HEK293 (cell line): Measurements from ENCODE around the gene RTBDN.

Source experiments
- HIC1 ChIP-seq: fragments of 450-650 bp; formaldehyde crosslinking; IDR thresholded peaks from 2 replicates; pipeline ENCODE4 v1.5.1; 2016; ENCODE audit warnings: missing biosample characterization, missing genetic modification characterization
- HOXA7 ChIP-seq: sonication (generic); formaldehyde crosslinking; IDR thresholded peaks from 2 replicates; pipeline ENCODE4 v1.8.1; 2022; ENCODE audit warnings: missing genetic modification reagents, borderline replicate concordance
- KLF16 ChIP-seq: fragments of 450-650 bp; formaldehyde crosslinking; IDR thresholded peaks from 2 replicates; pipeline ENCODE4 v1.5.1; 2017; ENCODE audit warnings: missing biosample characterization, missing genetic modification characterization
- KLF9 ChIP-seq: fragments of 450-650 bp; formaldehyde crosslinking; IDR thresholded peaks from 2 replicates; pipeline ENCODE4 v1.5.1; 2016; ENCODE audit warnings: missing biosample characterization, missing genetic modification characterization, low read depth
- OVOL3 ChIP-seq: fragments of 450-650 bp; formaldehyde crosslinking; IDR thresholded peaks from 2 replicates; pipeline ENCODE4 v1.5.1; 2016; ENCODE audit warnings: missing biosample characterization, missing genetic modification characterization
- PRDM6 ChIP-seq: fragments of 450-650 bp; formaldehyde crosslinking; IDR thresholded peaks from 2 replicates; pipeline ENCODE4 v1.5.1; 2017; ENCODE audit warnings: missing biosample characterization, missing genetic modification characterization
- RBAK ChIP-seq: fragments of 450-650 bp; formaldehyde crosslinking; IDR thresholded peaks from 2 replicates; pipeline ENCODE4 v1.5.1; 2016; ENCODE audit warnings: missing biosample characterization, missing genetic modification characterization
- SP7 ChIP-seq: fragments of 450-650 bp; formaldehyde crosslinking; IDR thresholded peaks from 2 replicates; pipeline ENCODE4 v1.5.1; 2016; ENCODE audit warnings: missing biosample characterization, missing genetic modification characterization
- ZBTB7A ChIP-seq: fragments of 450-650 bp; formaldehyde crosslinking; IDR thresholded peaks from 2 replicates; pipeline ENCODE4 v1.5.1; 2016; ENCODE audit warnings: low read depth, missing biosample characterization, missing genetic modification characterization
- ZEB2 ChIP-seq: fragments of 450-650 bp; formaldehyde crosslinking; IDR thresholded peaks from 2 replicates; pipeline ENCODE4 v1.5.1; 2016; ENCODE audit warnings: missing biosample characterization, missing genetic modification characterization
- ZIC2 ChIP-seq: fragments of 450-650 bp; formaldehyde crosslinking; IDR thresholded peaks from 2 replicates; pipeline ENCODE4 v1.5.1; 2016; ENCODE audit warnings: missing biosample characterization, missing genetic modification characterization
- ZNF121 ChIP-seq: fragments of 450-650 bp; formaldehyde crosslinking; IDR thresholded peaks from 2 replicates; pipeline ENCODE4 v1.5.1; 2016; ENCODE audit warnings: missing biosample characterization, missing genetic modification characterization
- ZNF132 ChIP-seq: fragments of 450-650 bp; formaldehyde crosslinking; IDR thresholded peaks from 2 replicates; pipeline ENCODE4 v1.5.1; 2017; ENCODE audit warnings: missing biosample characterization, missing genetic modification characterization, borderline replicate concordance
- ZNF138 ChIP-seq: fragments of 450-650 bp; formaldehyde crosslinking; IDR thresholded peaks from 2 replicates; pipeline ENCODE4 v1.5.1; 2016; ENCODE audit warnings: missing biosample characterization, missing genetic modification characterization, borderline replicate concordance
- ZNF19 ChIP-seq: fragments of 450-650 bp; formaldehyde crosslinking; IDR thresholded peaks from 2 replicates; pipeline ENCODE4; 2016; ENCODE audit warnings: missing biosample characterization, missing genetic modification characterization, low read depth
- ZNF24 ChIP-seq: fragments of 450-650 bp; formaldehyde crosslinking; IDR thresholded peaks from 2 replicates; pipeline ENCODE4 v1.5.1; 2016; ENCODE audit warnings: missing biosample characterization, missing genetic modification characterization
- ZNF37A ChIP-seq: fragments of 450-650 bp; IDR thresholded peaks from 2 replicates; pipeline ENCODE4 v1.5.1; 2018; ENCODE audit warnings: missing biosample characterization, missing genetic modification characterization
- ZNF391 ChIP-seq: fragments of 450-650 bp; formaldehyde crosslinking; IDR thresholded peaks from 2 replicates; pipeline ENCODE4 v1.5.1; 2016; ENCODE audit warnings: low read depth, missing biosample characterization, missing genetic modification characterization, borderline replicate concordance
- ZNF416 ChIP-seq: fragments of 450-650 bp; formaldehyde crosslinking; IDR thresholded peaks from 2 replicates; pipeline ENCODE4 v1.5.1; 2016; ENCODE audit warnings: missing biosample characterization, missing genetic modification characterization
- ZNF426 ChIP-seq: fragments of 450-650 bp; formaldehyde crosslinking; IDR thresholded peaks from 2 replicates; pipeline ENCODE4 v1.5.1; 2017; ENCODE audit warnings: missing biosample characterization, missing genetic modification characterization, mild to moderate bottlenecking, inconsistent platforms, moderate library complexity
- ZNF530 ChIP-seq: fragments of 450-650 bp; formaldehyde crosslinking; IDR thresholded peaks from 2 replicates; pipeline ENCODE4 v1.5.1; 2016; ENCODE audit warnings: low read depth, missing biosample characterization, missing genetic modification characterization
- ZNF560 ChIP-seq: fragments of 450-650 bp; formaldehyde crosslinking; IDR thresholded peaks from 2 replicates; pipeline ENCODE4 v1.5.1; 2017; ENCODE audit warnings: missing biosample characterization, missing genetic modification characterization, borderline replicate concordance
- ZNF610 ChIP-seq: fragments of 450-650 bp; formaldehyde crosslinking; IDR thresholded peaks from 2 replicates; pipeline ENCODE4 v1.5.1; 2016; ENCODE audit warnings: missing biosample characterization, missing genetic modification characterization, borderline replicate concordance
- ZNF621 ChIP-seq: fragments of 450-650 bp; formaldehyde crosslinking; IDR thresholded peaks from 2 replicates; pipeline ENCODE4 v1.5.1; 2017; ENCODE audit warnings: missing biosample characterization, missing genetic modification characterization
- ZNF629 ChIP-seq: fragments of 450-650 bp; formaldehyde crosslinking; IDR thresholded peaks from 2 replicates; pipeline ENCODE4 v1.5.1; 2017; ENCODE audit warnings: missing biosample characterization, missing genetic modification characterization
- ZNF658 ChIP-seq: fragments of 450-650 bp; formaldehyde crosslinking; IDR thresholded peaks from 2 replicates; pipeline ENCODE4; 2016; ENCODE audit warnings: missing biosample characterization, missing genetic modification characterization
- ZNF704 ChIP-seq: fragments of 450-650 bp; formaldehyde crosslinking; IDR thresholded peaks from 2 replicates; pipeline ENCODE4 v1.5.1; 2016; ENCODE audit warnings: missing biosample characterization, missing genetic modification characterization
- ZNF707 ChIP-seq: fragments of 450-650 bp; formaldehyde crosslinking; IDR thresholded peaks from 2 replicates; pipeline ENCODE4 v1.5.1; 2016; ENCODE audit warnings: missing biosample characterization, missing genetic modification characterization
- TF ChIP-seq, protein P1 (sequence below): fragments of 450-650 bp; formaldehyde crosslinking; IDR thresholded peaks from 2 replicates; pipeline ENCODE4 v1.5.1; 2017; ENCODE audit warnings: missing biosample characterization, mild to moderate bottlenecking, missing genetic modification characterization, moderate library complexity
- TF ChIP-seq, protein P2 (sequence below): fragments of 450-650 bp; formaldehyde crosslinking; IDR thresholded peaks from 2 replicates; pipeline ENCODE4 v1.5.1; 2016; ENCODE audit warnings: missing biosample characterization, missing genetic modification characterization
- TF ChIP-seq, protein P3 (sequence below): fragments of 450-650 bp; formaldehyde crosslinking; IDR thresholded peaks from 2 replicates; pipeline ENCODE4 v1.5.1; 2017; ENCODE audit warnings: missing biosample characterization, missing genetic modification characterization
- TF ChIP-seq, protein P4 (sequence below): fragments of 450-650 bp; formaldehyde crosslinking; IDR thresholded peaks from 2 replicates; pipeline ENCODE4 v1.5.1; 2016; ENCODE audit warnings: missing biosample characterization, missing genetic modification characterization

The RTBDN gene

DNA sequence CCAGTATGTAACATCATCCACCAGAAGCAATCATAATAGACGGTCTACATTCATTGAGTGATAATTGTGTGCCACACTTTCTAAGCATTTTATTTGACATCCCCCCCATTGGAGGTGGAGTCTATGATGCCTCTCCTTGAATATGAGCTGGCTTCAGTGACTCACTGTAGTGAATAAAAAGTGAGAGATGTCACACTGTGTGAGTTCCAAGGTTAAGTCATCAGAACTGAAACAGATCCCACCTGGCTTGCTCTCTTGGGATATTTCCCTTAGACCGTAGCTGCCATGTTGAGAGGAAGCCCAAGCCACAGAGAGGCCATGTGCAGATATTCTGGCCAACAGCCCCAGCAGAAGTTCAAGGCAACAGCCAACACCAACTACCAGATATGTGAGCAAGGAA lies 12.6 kb downstream of the RTBDN start (continued):
- no peak for TF ChIP-seq PRDM6 (tag by site-specific recombination)
- TF ChIP-seq ZEB2 = no peak
- no peak for TF ChIP-seq ZNF610 (tag by site-specific recombination)
- no peak for TF ChIP-seq ZNF530 (tag by site-specific recombination)
- no peak for TF ChIP-seq ZNF138 (tag by site-specific recombination)
- no peak for TF ChIP-seq RBAK (tag by site-specific recombination)
- TF ChIP-seq ZNF629 = peak; percentile 68
- TF ChIP-seq, protein P1, sequence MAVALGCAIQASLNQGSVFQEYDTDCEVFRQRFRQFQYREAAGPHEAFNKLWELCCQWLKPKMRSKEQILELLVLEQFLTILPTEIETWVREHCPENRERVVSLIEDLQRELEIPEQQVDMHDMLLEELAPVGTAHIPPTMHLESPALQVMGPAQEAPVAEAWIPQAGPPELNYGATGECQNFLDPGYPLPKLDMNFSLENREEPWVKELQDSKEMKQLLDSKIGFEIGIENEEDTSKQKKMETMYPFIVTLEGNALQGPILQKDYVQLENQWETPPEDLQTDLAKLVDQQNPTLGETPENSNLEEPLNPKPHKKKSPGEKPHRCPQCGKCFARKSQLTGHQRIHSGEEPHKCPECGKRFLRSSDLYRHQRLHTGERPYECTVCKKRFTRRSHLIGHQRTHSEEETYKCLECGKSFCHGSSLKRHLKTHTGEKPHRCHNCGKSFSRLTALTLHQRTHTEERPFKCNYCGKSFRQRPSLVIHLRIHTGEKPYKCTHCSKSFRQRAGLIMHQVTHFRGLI (tag by site-specific recombination) = no peak
- TF ChIP-seq ZNF560 (tag by site-specific recombination) = no peak
- TF ChIP-seq HOXA7 (CRISPR knock-in tag) = no peak
- TF ChIP-seq, protein P2, sequence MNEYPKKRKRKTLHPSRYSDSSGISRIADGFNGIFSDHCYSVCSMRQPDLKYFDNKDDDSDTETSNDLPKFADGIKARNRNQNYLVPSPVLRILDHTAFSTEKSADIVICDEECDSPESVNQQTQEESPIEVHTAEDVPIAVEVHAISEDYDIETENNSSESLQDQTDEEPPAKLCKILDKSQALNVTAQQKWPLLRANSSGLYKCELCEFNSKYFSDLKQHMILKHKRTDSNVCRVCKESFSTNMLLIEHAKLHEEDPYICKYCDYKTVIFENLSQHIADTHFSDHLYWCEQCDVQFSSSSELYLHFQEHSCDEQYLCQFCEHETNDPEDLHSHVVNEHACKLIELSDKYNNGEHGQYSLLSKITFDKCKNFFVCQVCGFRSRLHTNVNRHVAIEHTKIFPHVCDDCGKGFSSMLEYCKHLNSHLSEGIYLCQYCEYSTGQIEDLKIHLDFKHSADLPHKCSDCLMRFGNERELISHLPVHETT = peak; percentile 29; the same call in 1 of the 2 replicates
- TF ChIP-seq, protein P3, sequence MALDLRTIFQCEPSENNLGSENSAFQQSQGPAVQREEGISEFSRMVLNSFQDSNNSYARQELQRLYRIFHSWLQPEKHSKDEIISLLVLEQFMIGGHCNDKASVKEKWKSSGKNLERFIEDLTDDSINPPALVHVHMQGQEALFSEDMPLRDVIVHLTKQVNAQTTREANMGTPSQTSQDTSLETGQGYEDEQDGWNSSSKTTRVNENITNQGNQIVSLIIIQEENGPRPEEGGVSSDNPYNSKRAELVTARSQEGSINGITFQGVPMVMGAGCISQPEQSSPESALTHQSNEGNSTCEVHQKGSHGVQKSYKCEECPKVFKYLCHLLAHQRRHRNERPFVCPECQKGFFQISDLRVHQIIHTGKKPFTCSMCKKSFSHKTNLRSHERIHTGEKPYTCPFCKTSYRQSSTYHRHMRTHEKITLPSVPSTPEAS (tag by site-specific recombination) = no peak
- TF ChIP-seq, protein P4, sequence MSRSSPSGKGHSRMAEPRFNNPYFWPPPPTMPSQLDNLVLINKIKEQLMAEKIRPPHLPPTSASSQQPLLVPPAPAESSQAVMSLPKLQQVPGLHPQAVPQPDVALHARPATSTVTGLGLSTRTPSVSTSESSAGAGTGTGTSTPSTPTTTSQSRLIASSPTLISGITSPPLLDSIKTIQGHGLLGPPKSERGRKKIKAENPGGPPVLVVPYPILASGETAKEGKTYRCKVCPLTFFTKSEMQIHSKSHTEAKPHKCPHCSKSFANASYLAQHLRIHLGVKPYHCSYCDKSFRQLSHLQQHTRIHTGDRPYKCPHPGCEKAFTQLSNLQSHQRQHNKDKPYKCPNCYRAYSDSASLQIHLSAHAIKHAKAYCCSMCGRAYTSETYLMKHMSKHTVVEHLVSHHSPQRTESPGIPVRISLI (tag by site-specific recombination) = no peak
- no peak for TF ChIP-seq ZNF391 (tag by site-specific recombination)
- TF ChIP-seq SP7 (tag by site-specific recombination) = 0 out of 2 replicates have a peak, but pooled peaks have one; percentile 32
- TF ChIP-seq ZNF621 (tag by site-specific recombination) = no peak
- TF ChIP-seq ZNF19 (tag by site-specific recombination) = no peak
- no peak for TF ChIP-seq ZNF37A (tag by site-specific recombination)
- TF ChIP-seq KLF9 = no peak
- TF ChIP-seq ZNF426 (tag by site-specific recombination) = no peak
- no peak for TF ChIP-seq ZNF658 (tag by site-specific recombination)
- no peak for TF ChIP-seq ZNF132 (tag by site-specific recombination)
- no peak for TF ChIP-seq ZNF121 (tag by site-specific recombination)
- no peak for TF ChIP-seq ZNF704
- no peak for TF ChIP-seq ZIC2 (tag by site-specific recombination)
- TF ChIP-seq ZNF707 (tag by site-specific recombination) = no peak
- TF ChIP-seq ZNF24 = peak; percentile 38; the same call in 1 of the 2 replicates
- no peak for TF ChIP-seq OVOL3 (tag by site-specific recombination)
- TF ChIP-seq ZBTB7A (tag by site-specific recombination) = no peak
- TF ChIP-seq HIC1 (tag by site-specific recombination) = no peak
- TF ChIP-seq ZNF416 = no peak
- TF ChIP-seq KLF16 (tag by site-specific recombination) = no peak
